Neural cell (in vitro differentiated cells): ENCODE measurements around the gene TSPAN17. TPM values are rescaled to one million over a fixed set of nuclear protein-coding genes. Genes with fewer than 3 reads are reported as not detected.

Experiments
- H2AFZ ChIP-seq: fragments of 200-600, 300-800 bp; sonication (generic), shearing (Covaris generic); 2 replicates; pipeline ENCODE4 v1.6.0; 2014; ENCODE audit warnings: low read depth, mild to moderate bottlenecking, antibody characterized with exemption, low read length, moderate library complexity
- H3F3A ChIP-seq: fragments of 200-600 bp; shearing (Covaris generic); 2 replicates; pipeline ENCODE4 v1.6.1; 2016; ENCODE audit warnings: mild to moderate bottlenecking, moderate library complexity, mixed read lengths, antibody characterized with exemption, low read length; ENCODE audit not compliant: insufficient read depth, poor library complexity, severe bottlenecking
- H3K27ac ChIP-seq: fragments of 200-600, 300-800 bp; sonication (generic), shearing (Covaris generic); 2 replicates; pipeline ENCODE4 v1.5.1; 2014; ENCODE audit warnings: mild to moderate bottlenecking, low read length, moderate library complexity
- H3K27me3 ChIP-seq: fragments of 300-800, 200-600 bp; sonication (generic), shearing (Covaris generic); 2 replicates; pipeline ENCODE4 v1.6.0; 2014; ENCODE audit warnings: mild to moderate bottlenecking, low read depth, low read length, moderate library complexity; ENCODE audit not compliant: insufficient read depth
- H3K36me3 ChIP-seq: fragments of 300-800, 200-600 bp; sonication (generic), shearing (Covaris generic); 2 replicates; pipeline ENCODE4 v1.5.1; 2014; ENCODE audit warnings: mild to moderate bottlenecking, antibody characterized with exemption, low read length, moderate library complexity; ENCODE audit not compliant: insufficient read depth
- H3K4me2 ChIP-seq: fragments of 300-800, 200-600 bp; sonication (generic), shearing (Covaris generic); 2 replicates; pipeline ENCODE4 v1.6.0; 2014; ENCODE audit warnings: mild to moderate bottlenecking, low read length
- H3K4me3 ChIP-seq: fragments of 300-800, 200-600 bp; sonication (generic), shearing (Covaris generic); 2 replicates; pipeline ENCODE4 v1.5.1; 2014; ENCODE audit warnings: mild to moderate bottlenecking, low read length, moderate library complexity
- H3K79me2 ChIP-seq: fragments of 200-600 bp; shearing (Covaris generic); replicated peaks from 2 replicates; pipeline ENCODE4 v1.6.0; 2014; ENCODE audit warnings: mild to moderate bottlenecking, low read length, moderate library complexity; ENCODE audit not compliant: insufficient read depth
- H3K9ac ChIP-seq: fragments of 300-800, 200-600 bp; sonication (generic), shearing (Covaris generic); 2 replicates; pipeline ENCODE4 v1.6.1; 2016; ENCODE audit warnings: mild to moderate bottlenecking, low read length, mixed read lengths
- H3K9me2 ChIP-seq: fragments of 200-600 bp; shearing (Covaris generic); 2 replicates; pipeline ENCODE4 v1.6.1; 2016; ENCODE audit warnings: mild to moderate bottlenecking, low read length, mixed read lengths; ENCODE audit not compliant: insufficient read depth
- H3K9me3 ChIP-seq: fragments of 200-600, 300-800 bp; sonication (generic), shearing (Covaris generic); 2 replicates; pipeline ENCODE4 v1.6.1; 2016; ENCODE audit warnings: mild to moderate bottlenecking, mixed run types, low read length, moderate library complexity, mixed read lengths
- H4K20me1 ChIP-seq: fragments of 200-600 bp; shearing (Covaris generic); 2 replicates; pipeline ENCODE4 v1.6.1; 2016; ENCODE audit warnings: mild to moderate bottlenecking, mixed run types; ENCODE audit not compliant: insufficient read depth
- CTCF ChIP-seq: fragments of 450-650 bp; IDR thresholded peaks from 2 replicates; pipeline ENCODE4 v1.5.1; 2014; ENCODE audit warnings: antibody characterized with exemption, mild to moderate bottlenecking, moderate library complexity; ENCODE audit not compliant: poor library complexity, severe bottlenecking
- EP300 ChIP-seq: fragments of 450-650 bp; conservative IDR thresholded peaks from 2 replicates; pipeline ENCODE4 v1.6.1; 2014; ENCODE audit warnings: antibody characterized with exemption, mild to moderate bottlenecking, moderate library complexity; ENCODE audit not compliant: poor library complexity, severe bottlenecking
- EZH2 ChIP-seq: fragments of 200-600, 300-800 bp; shearing (Covaris generic), sonication (generic); IDR thresholded peaks from 2 replicates; pipeline ENCODE4 v1.6.1; 2014; ENCODE audit warnings: antibody characterized with exemption, low read length, borderline replicate concordance, mild to moderate bottlenecking; ENCODE audit not compliant: insufficient read depth, poor library complexity, severe bottlenecking
- MXI1 ChIP-seq: fragments of 450-650 bp; conservative IDR thresholded peaks from 2 replicates; pipeline ENCODE4 v1.6.1; 2014; ENCODE audit warnings: antibody characterized with exemption, mild to moderate bottlenecking; ENCODE audit not compliant: poor library complexity, severe bottlenecking
- POLR2AphosphoS5 ChIP-seq: IDR thresholded peaks from 2 replicates; pipeline ENCODE4 v1.6.1; 2012
- RAD21 ChIP-seq: fragments of 450-650 bp; conservative IDR thresholded peaks from 2 replicates; pipeline ENCODE4 v1.6.1; 2014; ENCODE audit warnings: antibody characterized with exemption, mild to moderate bottlenecking, moderate library complexity
- REST ChIP-seq: IDR thresholded peaks from 2 replicates; pipeline ENCODE4 v1.6.1; 2012; ENCODE audit warnings: borderline replicate concordance
- SMC3 ChIP-seq: fragments of 450-650 bp; conservative IDR thresholded peaks from 2 replicates; pipeline ENCODE4 v1.6.1; 2014; ENCODE audit warnings: antibody characterized with exemption, mild to moderate bottlenecking, moderate library complexity; ENCODE audit not compliant: poor library complexity
- TAF1 ChIP-seq: IDR thresholded peaks from 2 replicates; pipeline ENCODE4 v1.6.1; 2012; ENCODE audit warnings: low read depth
- polyA plus RNA-seq: library from polyadenylated mRNA; depleted of rRNA; stranded (reverse); fragments of >200 nt; gene quantifications from 2 replicates; pipeline ENCODE4 v1.2.3, GENCODE V29; 2014

The TSPAN17 gene
- polyA plus RNA-seq, 1 donor from 2014 or later = 66.4 TPM

- H3K9ac ChIP-seq = peak overlapping the region; percentile 85
- no peaks in the 10 kb centered on the region for H3K9me2 ChIP-seq
- TF ChIP-seq SMC3 (no peak), TAF1 (no peak), MXI1 (no peak), REST (no peak), POLR2AphosphoS5 (no peak), CTCF (no peak), RAD21 (no peak), EZH2 (no peak), EP300 (no peak)
- H3K27me3 ChIP-seq = peaks cover 18% of the 10 kb centered on the region
- H4K20me1 ChIP-seq = no peaks in the 10 kb centered on the region
- peak overlapping the region; percentile 74 for H3K4me3 ChIP-seq
- H3K9me3 ChIP-seq = no peaks in the 10 kb centered on the region
- no peaks in the 10 kb centered on the region for H3F3A ChIP-seq
- no peaks in the 10 kb centered on the region for H3K36me3 ChIP-seq
- peaks cover 28% of the 10 kb centered on the region for H3K79me2 ChIP-seq
- H3K27ac ChIP-seq = peak overlapping the region; percentile 51
- H2AFZ ChIP-seq = peak overlapping the region; percentile 56
- no peak overlapping the region for H3K4me2 ChIP-seq
These were observed 36.9 kb upstream of the TSPAN17 start for GRCh38 chr5:176610435-176610773.

- Histone ChIP-seq H3K9ac (no peak overlapping the region), H4K20me1 (no peaks in the 10 kb centered on the region), H3K4me2 (no peak overlapping the region), H3K27me3 (peaks cover 18% of the 10 kb centered on the region), H2AFZ (no peak overlapping the region), H3K36me3 (no peaks in the 10 kb centered on the region), H3K9me2 (no peaks in the 10 kb centered on the region), H3K79me2 (peaks cover 25% of the 10 kb centered on the region), H3K27ac (no peak overlapping the region), H3K9me3 (no peaks in the 10 kb centered on the region), H3K4me3 (no peak overlapping the region), H3F3A (no peaks in the 10 kb centered on the region)
- TF ChIP-seq REST = peak; percentile 72
- TF ChIP-seq EP300 = no peak
These were observed 35.8 kb upstream of the TSPAN17 start for GRCh38 chr5:176611435-176611834.
